ENCODE measurements around the gene PLCB4. TPM values are rescaled to one million over a fixed set of nuclear protein-coding genes. Genes with fewer than 3 reads are reported as not detected.

Gene PLCB4
- total and polyA plus RNA-seq, 2 donors (not counting 1 experiment from before 2014, with no cell fraction given), result 7.3 to 13.7 TPM

- H4K20me1 ChIP-seq (ENCODE audit: control insufficient read depth, extremely low read depth, insufficient read depth, low read length), result no peaks in the 10 kb centered on the region
- H3K27me3 ChIP-seq (ENCODE audit: control insufficient read depth, insufficient read depth, low read length), result no peaks in the 10 kb centered on the region
- TF ChIP-seq EZH2 (IDR thresholded peaks at IDR 0.05; ENCODE audit: low read length, missing control alignments) (no peak), CTCF (conservative IDR thresholded peaks at IDR 0.05 in 1 of 2, IDR thresholded peaks at IDR 0.05 in 1 of 2; ENCODE audit: low read depth in 1 of 2, low read length in 2 of 2) (no peak)
- H3K36me3 ChIP-seq (ENCODE audit: control insufficient read depth, insufficient read depth, low read length), result no peaks in the 10 kb centered on the region
- no peaks in the 10 kb centered on the region for H3K4me1 ChIP-seq (ENCODE audit: control insufficient read depth, extremely low read depth, insufficient read depth, low read length)
- H3K9ac ChIP-seq (ENCODE audit: insufficient read depth, low read length), result no peak overlapping the region
- no peak overlapping the region for H3K27ac ChIP-seq (ENCODE audit: insufficient read depth, low read length)
- no peak overlapping the region for H3K4me2 ChIP-seq (ENCODE audit: extremely low read depth, insufficient read depth, low read length)
- H3K4me3 ChIP-seq (replicated peaks in 1 of 4; ENCODE audit: control extremely low read depth in 1 of 4, insufficient read depth in 1 of 4, low read depth in 3 of 4, low read length in 4 of 4), result no peak overlapping the region
- no peaks in the 10 kb centered on the region for H3K9me3 ChIP-seq (ENCODE audit: control insufficient read depth, insufficient read depth, low read depth, low read length)
- DNase-seq (ENCODE audit: low read depth in 2 of 2), result no peak
- H3K79me2 ChIP-seq (ENCODE audit: control insufficient read depth, insufficient read depth, low read length), result no peaks in the 10 kb centered on the region
- no peak overlapping the region for H2AFZ ChIP-seq (ENCODE audit: low read length)
These were observed 92.4 kb downstream of the PLCB4 start for GRCh38 chr20:9161311-9161710.

- H4K20me1 ChIP-seq (ENCODE audit: control insufficient read depth, extremely low read depth, insufficient read depth, low read length), result no peaks in the 10 kb centered on the region
- no peak for DNase-seq (ENCODE audit: low read depth in 2 of 2)
- no peak overlapping the region for H3K27ac ChIP-seq (ENCODE audit: insufficient read depth, low read length)
- H3K79me2 ChIP-seq (ENCODE audit: control insufficient read depth, insufficient read depth, low read length), result no peaks in the 10 kb centered on the region
- no peaks in the 10 kb centered on the region for H3K27me3 ChIP-seq (ENCODE audit: control insufficient read depth, insufficient read depth, low read length)
- TF ChIP-seq CTCF (conservative IDR thresholded peaks at IDR 0.05 in 1 of 2, IDR thresholded peaks at IDR 0.05 in 1 of 2; ENCODE audit: low read depth in 1 of 2, low read length in 2 of 2) (no peak), EZH2 (IDR thresholded peaks at IDR 0.05; ENCODE audit: low read length, missing control alignments) (no peak)
- H3K9ac ChIP-seq (ENCODE audit: insufficient read depth, low read length), result no peak overlapping the region
- no peak overlapping the region for H2AFZ ChIP-seq (ENCODE audit: low read length)
- H3K36me3 ChIP-seq (ENCODE audit: control insufficient read depth, insufficient read depth, low read length), result no peaks in the 10 kb centered on the region
- no peak overlapping the region for H3K4me3 ChIP-seq (replicated peaks in 1 of 4; ENCODE audit: control extremely low read depth in 1 of 4, insufficient read depth in 1 of 4, low read depth in 3 of 4, low read length in 4 of 4)
- no peak overlapping the region for H3K4me2 ChIP-seq (ENCODE audit: extremely low read depth, insufficient read depth, low read length)
- no peaks in the 10 kb centered on the region for H3K9me3 ChIP-seq (ENCODE audit: control insufficient read depth, insufficient read depth, low read depth, low read length)
- H3K4me1 ChIP-seq (ENCODE audit: control insufficient read depth, extremely low read depth, insufficient read depth, low read length), result no peaks in the 10 kb centered on the region
These were observed 94.4 kb downstream of the PLCB4 start for GRCh38 chr20:9163251-9163650.

GRCh38 chr20:9163995-9164394, 95.1 kb downstream of the PLCB4 start:
- Histone ChIP-seq H3K4me1 (ENCODE audit: control insufficient read depth, extremely low read depth, insufficient read depth, low read length) (no peaks in the 10 kb centered on the region), H3K79me2 (ENCODE audit: control insufficient read depth, insufficient read depth, low read length) (no peaks in the 10 kb centered on the region)

More at GRCh38 chr20:9163995-9164394, 95.1 kb downstream of the PLCB4 start:
- Histone ChIP-seq H3K4me3 (replicated peaks in 1 of 4; ENCODE audit: control extremely low read depth in 1 of 4, insufficient read depth in 1 of 4, low read depth in 3 of 4, low read length in 4 of 4) (no peak overlapping the region), H3K27ac (ENCODE audit: insufficient read depth, low read length) (no peak overlapping the region), H4K20me1 (ENCODE audit: control insufficient read depth, extremely low read depth, insufficient read depth, low read length) (no peaks in the 10 kb centered on the region), H2AFZ (ENCODE audit: low read length) (no peak overlapping the region), H3K36me3 (ENCODE audit: control insufficient read depth, insufficient read depth, low read length) (no peaks in the 10 kb centered on the region), H3K27me3 (ENCODE audit: control insufficient read depth, insufficient read depth, low read length) (no peaks in the 10 kb centered on the region), H3K9ac (ENCODE audit: insufficient read depth, low read length) (no peak overlapping the region), H3K9me3 (ENCODE audit: control insufficient read depth, insufficient read depth, low read depth, low read length) (no peaks in the 10 kb centered on the region), H3K4me2 (ENCODE audit: extremely low read depth, insufficient read depth, low read length) (no peak overlapping the region)
- TF ChIP-seq CTCF (conservative IDR thresholded peaks at IDR 0.05 in 1 of 2, IDR thresholded peaks at IDR 0.05 in 1 of 2; ENCODE audit: low read depth in 1 of 2, low read length in 2 of 2) (no peak), EZH2 (IDR thresholded peaks at IDR 0.05; ENCODE audit: low read length, missing control alignments) (no peak)
- DNase-seq (ENCODE audit: low read depth in 2 of 2), result no peak

Data from fibroblast of lung (primary cell).